ENCODE measurements around the gene NUP210L. TPM values are rescaled to one million over a fixed set of nuclear protein-coding genes. Genes with fewer than 3 reads are reported as not detected.
"Not testable (repeated sequence)": the region's sequence is repeated elsewhere in the genome, so short reads cannot be mapped to it uniquely, and the experiment has no call there.

NUP210L gene
- total and polyA plus RNA-seq, 11 donors = 0.04 to 0.31 (median 0.05) TPM; not detected in 8

DNA sequence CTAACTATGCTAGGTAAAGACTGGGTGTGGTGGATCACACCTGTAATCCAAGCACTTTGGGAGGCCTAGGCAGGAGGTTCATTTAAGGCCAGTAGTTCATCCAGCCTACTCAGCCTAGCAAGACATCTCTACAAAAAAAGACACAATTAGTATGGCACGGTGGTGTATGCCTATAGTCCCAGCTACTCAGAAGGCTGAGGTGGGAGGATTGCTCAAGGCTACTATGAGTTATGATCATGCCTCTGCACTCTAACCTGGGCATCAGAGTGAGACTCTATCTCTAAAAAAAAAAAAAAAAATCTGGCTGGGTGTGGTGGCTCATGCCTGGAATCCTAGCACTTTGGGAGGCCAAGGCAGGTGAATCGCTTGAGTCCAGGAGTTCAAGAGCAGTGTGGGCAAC lies 21.6 kb downstream of the NUP210L start:
- H3K27me3 ChIP-seq = no peaks in the 10 kb centered on the region
- no peaks in the 10 kb centered on the region for H3K9me3 ChIP-seq
- TF ChIP-seq, protein P1, sequence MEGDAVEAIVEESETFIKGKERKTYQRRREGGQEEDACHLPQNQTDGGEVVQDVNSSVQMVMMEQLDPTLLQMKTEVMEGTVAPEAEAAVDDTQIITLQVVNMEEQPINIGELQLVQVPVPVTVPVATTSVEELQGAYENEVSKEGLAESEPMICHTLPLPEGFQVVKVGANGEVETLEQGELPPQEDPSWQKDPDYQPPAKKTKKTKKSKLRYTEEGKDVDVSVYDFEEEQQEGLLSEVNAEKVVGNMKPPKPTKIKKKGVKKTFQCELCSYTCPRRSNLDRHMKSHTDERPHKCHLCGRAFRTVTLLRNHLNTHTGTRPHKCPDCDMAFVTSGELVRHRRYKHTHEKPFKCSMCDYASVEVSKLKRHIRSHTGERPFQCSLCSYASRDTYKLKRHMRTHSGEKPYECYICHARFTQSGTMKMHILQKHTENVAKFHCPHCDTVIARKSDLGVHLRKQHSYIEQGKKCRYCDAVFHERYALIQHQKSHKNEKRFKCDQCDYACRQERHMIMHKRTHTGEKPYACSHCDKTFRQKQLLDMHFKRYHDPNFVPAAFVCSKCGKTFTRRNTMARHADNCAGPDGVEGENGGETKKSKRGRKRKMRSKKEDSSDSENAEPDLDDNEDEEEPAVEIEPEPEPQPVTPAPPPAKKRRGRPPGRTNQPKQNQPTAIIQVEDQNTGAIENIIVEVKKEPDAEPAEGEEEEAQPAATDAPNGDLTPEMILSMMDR (IDR thresholded peaks at IDR 0.05) = no peak
- no peak for TF ChIP-seq POLR2A (IDR thresholded peaks at IDR 0.05)
- ATAC-seq = no peak
- H3K4me3 ChIP-seq = no peak overlapping the region
- H3K36me3 ChIP-seq = no peaks in the 10 kb centered on the region
- intact Hi-C loops (cut with DNase I) = no loop called here
- peaks cover 0 to 5% (median 0%) of the 10 kb centered on the region in 12 donors for H3K4me1 ChIP-seq
- no peak for DNase-seq
- no peak overlapping the region for H3K27ac ChIP-seq
- 93 to 96% (median 95%) methylated on average over 2 of the region's 2 CpGs for WGBS, 4 donors

DNA sequence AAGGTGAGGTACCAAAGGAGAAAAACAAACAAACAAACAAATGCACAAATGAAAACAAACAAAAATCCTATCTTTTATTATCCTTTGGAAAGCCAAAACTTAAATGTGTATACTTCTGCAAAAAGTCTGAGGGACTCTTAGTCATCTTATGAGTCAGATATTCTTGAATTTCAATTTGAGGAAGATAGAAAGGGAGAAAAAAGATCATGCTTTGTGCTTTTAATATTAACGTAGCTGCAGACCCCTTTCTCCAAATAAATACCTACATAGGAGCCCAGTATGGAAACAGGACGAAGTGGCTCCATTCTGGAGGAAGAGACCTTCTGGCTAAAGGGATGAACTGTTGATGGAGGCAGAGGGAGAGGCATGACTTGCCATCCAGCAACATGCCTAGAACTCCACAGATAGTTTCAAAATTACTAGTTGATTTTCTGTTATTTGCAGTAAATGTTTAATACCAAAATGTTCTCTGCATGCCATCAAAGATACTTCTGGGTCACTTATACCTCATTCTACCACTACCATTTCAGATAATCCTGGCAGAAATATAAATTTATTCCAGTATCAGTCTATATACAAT lies 25.4 kb downstream of the NUP210L start:
- no peaks in the 10 kb centered on the region for H3K36me3 ChIP-seq

DNA sequence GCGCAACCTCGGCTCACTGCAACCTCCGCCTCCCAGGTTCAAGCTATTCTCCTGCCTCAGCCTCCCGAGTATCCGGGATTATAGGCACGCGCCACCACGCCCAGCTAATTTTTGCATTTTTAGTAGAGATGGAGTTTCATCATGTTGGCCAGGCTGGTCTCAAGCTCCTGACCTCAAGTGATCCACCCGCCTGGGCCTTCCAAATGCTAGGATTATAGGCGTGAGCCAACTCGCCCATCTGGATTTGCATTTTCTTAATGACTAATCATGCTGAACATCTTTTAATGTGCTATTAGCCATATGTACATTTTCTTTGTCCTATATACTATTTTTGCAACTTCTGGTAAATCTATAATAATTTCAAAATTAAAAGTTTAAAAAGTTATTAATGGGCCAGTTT lies 31.7 kb downstream of the NUP210L start:
- H3K4me3 ChIP-seq; DNase-seq; H3K27me3 ChIP-seq; H3K36me3 ChIP-seq; H3K9me3 ChIP-seq; intact Hi-C loops (cut with DNase I); H3K4me1 ChIP-seq; H3K27ac ChIP-seq; ATAC-seq: not testable (repeated sequence)
- WGBS, 4 donors = 93 to 96% (median 95%) methylated on average over 11 of the region's 11 CpGs

More for the DNA sequence above, 25.4 kb downstream of the NUP210L start:
- no peak overlapping the region for H3K4me3 ChIP-seq
- ATAC-seq (no peak), DNase-seq (no peak)
- intact Hi-C loops (cut with DNase I) = no loop called here
- 60 to 66% (median 65%) methylated on average over 2 of the region's 2 CpGs for WGBS, 4 donors
- H3K27ac ChIP-seq = no peak overlapping the region
- no peaks in the 10 kb centered on the region for H3K27me3 ChIP-seq
- no peak for TF ChIP-seq POLR2A (IDR thresholded peaks at IDR 0.05)
- TF ChIP-seq, protein P1 (IDR thresholded peaks at IDR 0.05) = no peak
- peaks cover 0 to 5% (median 0%) of the 10 kb centered on the region in 12 donors for H3K4me1 ChIP-seq
- H3K9me3 ChIP-seq = no peaks in the 10 kb centered on the region

DNA sequence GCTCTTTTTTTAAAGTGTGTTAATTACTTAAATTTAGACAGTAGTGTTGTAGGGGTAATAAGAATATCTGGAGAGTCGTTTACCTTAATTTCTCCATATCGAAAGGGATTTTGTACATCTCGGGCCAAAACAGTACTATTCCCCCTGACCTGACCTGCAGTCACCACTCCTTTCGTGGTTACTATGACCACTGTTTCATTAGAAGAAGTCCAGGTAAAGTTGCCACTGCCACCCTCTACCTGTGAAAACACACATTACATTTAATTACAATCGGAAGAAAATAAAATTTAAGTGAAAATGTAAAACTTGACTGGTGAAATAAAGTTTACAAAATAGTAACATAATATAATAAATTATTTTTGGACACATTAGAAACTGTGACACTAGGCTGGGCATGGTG lies 37.2 kb downstream of the NUP210L start:
- H3K27ac ChIP-seq = no peak overlapping the region
- no peak for TF ChIP-seq POLR2A (IDR thresholded peaks at IDR 0.05)
- TF ChIP-seq, protein P1 (IDR thresholded peaks at IDR 0.05) = no peak
- H3K9me3 ChIP-seq = no peaks in the 10 kb centered on the region
- ATAC-seq = no peak
- no peaks in the 10 kb centered on the region for H3K27me3 ChIP-seq
- H3K36me3 ChIP-seq = no peaks in the 10 kb centered on the region
- H3K4me1 ChIP-seq = peaks cover 0 to 7% (median 0%) of the 10 kb centered on the region in 12 donors
- WGBS, 4 donors = 75 to 83% (median 81%) methylated on average over 5 of the region's 5 CpGs
- no peak overlapping the region for H3K4me3 ChIP-seq
- intact Hi-C loops (cut with DNase I) = no loop called here
- no peak for DNase-seq

DNA sequence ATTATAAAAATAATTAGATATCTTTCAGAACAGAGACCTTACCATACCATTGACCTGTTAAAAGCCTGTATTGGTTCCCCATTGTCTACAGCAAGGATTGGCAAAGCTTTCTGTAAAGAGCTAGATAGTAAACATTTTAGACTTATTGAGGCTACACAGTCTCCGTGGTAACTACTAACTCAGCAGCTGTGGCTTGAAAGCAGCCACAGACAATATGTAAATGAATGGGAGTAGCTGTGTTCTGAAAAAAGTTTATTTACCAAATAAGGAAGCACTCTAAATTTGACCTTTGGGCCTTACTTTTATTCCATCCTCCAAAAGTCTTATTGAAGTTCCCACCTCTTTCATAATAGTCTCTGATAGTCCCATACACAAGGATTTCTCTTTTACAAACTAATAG lies 39.7 kb downstream of the NUP210L start:
- Histone ChIP-seq H3K27ac (no peak overlapping the region), H3K4me1 (peaks cover 0 to 7% (median 0%) of the 10 kb centered on the region in 12 donors), H3K27me3 (no peaks in the 10 kb centered on the region), H3K4me3 (no peak overlapping the region), H3K36me3 (no peaks in the 10 kb centered on the region), H3K9me3 (no peaks in the 10 kb centered on the region)
- DNase-seq (no peak), ATAC-seq (no peak)
- no peak for TF ChIP-seq POLR2A (IDR thresholded peaks at IDR 0.05)
- TF ChIP-seq, protein P1 (IDR thresholded peaks at IDR 0.05) = no peak
- intact Hi-C loops (cut with DNase I) = no loop called here
- 46 to 54% (median 52%) methylated on average over 1 of the region's 1 CpG for WGBS, 4 donors

Measured in heart left ventricle (tissue), 16 donors.